K562 treated with DMSO at 1 percent for 12 hours (cell line): ENCODE measurements around the gene HCAR1. TPM values are rescaled to one million over a fixed set of nuclear protein-coding genes. Genes with fewer than 3 reads are reported as not detected.

Experiments used
- total RNA-seq: library from RNA; unstranded; fragments of 300-600 nt; gene quantifications from 2 replicates; pipeline ENCODE4 v1.2.3, GENCODE V29; 2022; ENCODE audit not compliant: insufficient read depth

The HCAR1 gene
- total RNA-seq, result not detected in 2 replicates

GRCh38 chr12:122730215-122731014 lies at the start of gene HCAR1:
HCAR1 (minus strand) TSS chr12:122730844; CDS start chr12:122730339, 505 bp downstream.

GRCh38 chr12:122752464-122753318 lies 22.0 kb upstream of the HCAR1 start, which contains the start of gene DENR:
DENR (plus strand) TSS chr12:122752824; CDS start chr12:122753702, 878 bp downstream.

DNA sequence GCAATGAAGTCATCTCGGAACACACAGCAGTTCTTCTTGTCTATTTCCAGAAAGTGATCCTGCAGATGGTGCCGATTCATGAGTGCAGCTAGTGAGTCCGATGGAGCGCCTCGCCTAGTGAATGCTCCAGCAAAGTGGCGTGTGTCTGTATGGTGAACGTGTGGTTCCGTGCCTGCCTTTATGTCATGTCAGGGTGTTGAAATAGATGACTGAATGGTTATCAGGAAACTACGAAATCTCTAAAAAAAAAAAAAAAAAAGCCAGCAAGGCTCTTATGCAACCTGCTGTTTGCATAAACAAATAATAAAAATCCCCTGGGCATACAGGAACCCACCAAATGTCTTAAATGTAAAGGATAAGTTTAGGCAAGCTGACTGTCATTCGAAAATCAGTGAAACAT lies 14.0 kb downstream of the HCAR1 start, which contains the start of gene HCAR3:
HCAR3 (minus strand) TSS at position 154 of the 400 bp plus-strand sequence; CDS start at position 80, 74 bp downstream.

GRCh38 chr12:122702890-122703611 lies 27.6 kb downstream of the HCAR1 start, which contains the start of gene HCAR2:
HCAR2 (minus strand) TSS chr12:122703357; CDS start chr12:122703283, 74 bp downstream.

Other genes with a start within 250 kb of the HCAR1 start
- 17.5 and 33.2 TPM in 2 replicates for gene ZCCHC8, start 229.9 kb downstream of the HCAR1 start, total RNA-seq
- gene RSRC2, start 203.9 kb downstream of the HCAR1 start, total RNA-seq, result 29.3 and 47.9 TPM in 2 replicates
- 19.5 and 61.7 TPM in 2 replicates for gene KNTC1, start 203.6 kb downstream of the HCAR1 start, total RNA-seq
- not detected in 2 replicates for gene HCAR2, start 27.5 kb downstream of the HCAR1 start, total RNA-seq
- gene HCAR3, start 14.0 kb downstream of the HCAR1 start, total RNA-seq, result not detected in 2 replicates
- gene DENR, start 22.0 kb upstream of the HCAR1 start, total RNA-seq, result 29.3 and 48.4 TPM in 2 replicates
- 0.22 and 1.2 TPM in 2 replicates for gene CCDC62, start 43.7 kb upstream of the HCAR1 start, total RNA-seq
- gene HIP1R, start 104.6 kb upstream of the HCAR1 start, total RNA-seq, result 19.5 and 33.9 TPM in 2 replicates
- gene VPS37B, start 165.3 kb upstream of the HCAR1 start, total RNA-seq, result 16.2 and 27.9 TPM in 2 replicates
- gene ABCB9, start 235.6 kb upstream of the HCAR1 start, total RNA-seq, result 5.8 and 9.9 TPM in 2 replicates
- 39.3 and 49.5 TPM in 2 replicates for gene OGFOD2, start 244.4 kb upstream of the HCAR1 start, total RNA-seq
- 218 and 275 TPM in 2 replicates for gene ARL6IP4, start 249.8 kb upstream of the HCAR1 start, total RNA-seq